Fibroblast of skin of scalp (primary cell): ENCODE data around the gene GREB1.

Experiments
- DNase-seq: peaks from one replicate; pipeline ENCODE4 v3.0.0-alpha.2; 2013

The GREB1 gene

GRCh38 chr2:11580697-11581096, 46.9 kb downstream of the GREB1 start:
- DNase-seq, result no peak

- DNase-seq, result no peak
These were observed 47.4 kb downstream of the GREB1 start for GRCh38 chr2:11581124-11581796.

GRCh38 chr2:11581797-11582611, 48.2 kb downstream of the GREB1 start:
- no peak for DNase-seq

- no peak for DNase-seq
These were observed 48.7 kb downstream of the GREB1 start for GRCh38 chr2:11582612-11582861.

- peak; percentile 79 for DNase-seq
These were observed 49.3 kb downstream of the GREB1 start for GRCh38 chr2:11582862-11583752.

DNA sequence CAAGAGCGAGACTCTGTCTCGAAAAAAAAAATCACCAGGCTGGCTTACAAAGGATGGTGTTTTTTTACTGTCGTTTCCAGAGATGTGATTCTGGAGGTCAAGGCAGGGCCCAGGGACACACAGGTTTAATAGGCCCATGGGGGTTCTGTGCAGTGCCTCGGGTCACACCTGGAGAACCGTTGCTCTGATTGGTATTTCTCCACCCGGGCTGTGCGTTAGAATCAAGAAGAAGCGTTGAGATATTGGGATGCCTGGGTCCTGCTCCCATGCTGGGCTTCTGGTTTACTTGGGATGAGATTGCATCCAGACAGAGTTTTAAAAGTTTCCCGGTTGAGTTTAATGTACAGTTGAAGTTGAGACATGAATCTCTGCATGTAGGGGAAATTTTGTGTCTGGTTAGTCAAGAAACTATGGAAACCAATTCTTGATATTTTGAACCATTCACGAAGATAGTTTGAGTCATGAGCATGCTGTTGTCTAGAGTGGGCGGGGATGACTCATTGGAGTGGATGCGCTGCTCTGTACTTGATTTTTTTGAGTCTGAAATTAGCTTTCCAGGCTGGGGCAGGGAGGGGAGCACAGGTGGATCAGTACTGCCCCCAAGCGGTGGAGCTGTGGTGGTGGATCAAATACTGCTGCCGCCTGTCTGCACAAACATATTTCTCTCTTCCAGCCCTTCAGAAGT, 50.1 kb downstream of the GREB1 start:
- DNase-seq, result peak; percentile 97

DNA sequence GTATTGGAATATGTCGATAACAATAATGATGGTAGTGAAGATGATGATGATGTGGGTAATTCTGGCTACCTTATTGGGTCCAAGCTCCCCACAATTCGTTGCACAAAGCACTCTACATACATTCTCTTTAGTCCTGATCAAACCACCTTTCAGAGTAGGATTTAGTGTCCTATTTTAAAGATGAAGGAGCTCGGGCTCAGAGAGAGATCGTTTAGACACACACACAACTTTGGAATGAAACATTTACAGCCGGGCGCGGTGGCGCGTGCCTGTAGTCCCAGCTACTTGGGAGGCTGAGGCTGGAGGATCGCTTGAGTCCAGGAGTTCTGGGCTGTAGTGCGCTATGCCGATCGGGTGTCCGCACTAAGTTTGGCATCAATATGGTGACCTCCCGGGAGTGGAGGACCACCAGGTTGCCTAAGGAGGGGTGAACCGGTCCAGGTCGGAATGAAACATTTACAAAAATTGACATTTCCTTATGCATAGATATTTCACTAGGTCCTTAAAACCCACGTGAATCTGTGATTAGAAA, 50.7 kb downstream of the GREB1 start:
- no peak for DNase-seq

- DNase-seq, result no peak
These were observed 51.2 kb downstream of the GREB1 start for GRCh38 chr2:11585071-11585470.

GRCh38 chr2:11588228-11589110, 54.6 kb downstream of the GREB1 start:
- DNase-seq, result no peak

GRCh38 chr2:11589316-11589940, 55.6 kb downstream of the GREB1 start:
- DNase-seq, result no peak

DNA sequence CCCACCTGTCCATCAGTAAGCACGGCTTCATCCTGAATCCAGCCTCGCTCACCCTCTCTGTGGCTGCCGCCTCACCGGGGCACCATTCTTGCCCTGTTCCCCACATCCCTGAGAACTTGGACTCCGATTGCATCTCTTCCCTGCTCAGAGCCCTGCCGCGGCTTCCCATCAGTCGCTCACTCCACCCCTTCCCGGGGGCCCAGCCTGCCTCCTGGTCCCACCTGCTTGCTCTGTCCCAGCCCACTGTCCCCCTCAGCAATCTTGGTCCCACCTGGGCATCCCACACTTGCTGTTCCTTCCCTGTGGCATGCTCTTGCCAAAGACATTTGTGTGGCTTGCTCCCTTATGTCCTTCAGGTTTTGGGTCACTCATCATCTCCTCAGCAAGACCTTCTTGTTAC, 56.3 kb downstream of the GREB1 start:
- DNase-seq, result no peak

- DNase-seq, result no peak
These were observed 57.2 kb downstream of the GREB1 start for GRCh38 chr2:11591091-11591490.

GRCh38 chr2:11592671-11593574, 59.1 kb downstream of the GREB1 start:
- no peak for DNase-seq

DNA sequence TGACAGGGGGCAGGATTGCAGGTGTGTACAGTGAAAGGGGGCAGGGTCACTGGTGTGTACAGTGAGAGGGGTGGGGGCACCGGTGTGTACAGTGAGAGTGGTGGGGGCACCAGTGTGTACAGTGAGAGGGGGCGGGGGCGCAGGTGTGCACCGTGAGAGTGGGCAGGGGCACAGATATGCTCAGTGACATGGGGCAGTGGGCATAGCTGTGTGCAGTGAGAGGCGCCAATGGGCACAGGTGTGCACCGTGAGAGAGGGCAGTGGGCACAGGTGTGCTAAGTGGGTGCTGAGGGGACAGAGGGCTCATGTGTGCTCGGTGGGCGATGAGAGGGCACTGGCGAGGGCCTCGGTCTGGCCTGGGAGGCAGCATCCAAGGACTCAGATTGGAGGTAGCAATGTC, 63.0 kb downstream of the GREB1 start:
- DNase-seq, result no peak

GRCh38 chr2:11597538-11598225, 63.8 kb downstream of the GREB1 start:
- DNase-seq, result no peak

- DNase-seq, result no peak
These were observed 64.4 kb downstream of the GREB1 start for GRCh38 chr2:11598228-11598731.

DNA sequence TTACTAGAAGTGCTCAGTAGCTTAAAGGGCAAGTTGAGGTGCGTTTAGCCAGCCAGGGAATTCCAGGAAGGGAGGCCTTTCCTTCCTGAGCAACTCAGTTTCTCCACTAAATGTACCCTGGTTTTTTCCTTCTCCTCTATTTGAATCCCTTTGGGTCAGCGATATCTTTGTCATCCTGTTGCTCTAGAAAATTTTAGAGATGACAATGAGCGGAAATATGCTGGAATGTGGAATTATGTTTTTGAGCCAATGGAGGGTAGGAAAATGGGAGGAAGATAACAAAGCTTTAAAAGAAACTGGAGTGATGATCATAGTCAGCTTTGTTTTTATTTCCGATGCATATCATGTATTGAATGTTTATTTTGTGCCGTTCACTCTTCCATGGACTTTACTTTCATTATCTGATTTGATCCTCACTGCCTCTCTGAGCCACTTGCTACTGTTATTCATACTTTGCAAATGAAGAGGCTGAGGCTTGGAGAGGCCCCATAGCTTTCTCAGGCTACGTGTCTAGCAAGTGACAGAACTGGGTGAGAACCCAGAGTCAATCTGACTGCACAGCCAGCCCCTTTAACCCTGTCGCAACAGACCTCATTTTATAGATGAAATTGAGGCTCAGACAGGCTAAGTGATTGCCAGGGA, 68.8 kb downstream of the GREB1 start:
- peak; percentile 5 for DNase-seq

DNA sequence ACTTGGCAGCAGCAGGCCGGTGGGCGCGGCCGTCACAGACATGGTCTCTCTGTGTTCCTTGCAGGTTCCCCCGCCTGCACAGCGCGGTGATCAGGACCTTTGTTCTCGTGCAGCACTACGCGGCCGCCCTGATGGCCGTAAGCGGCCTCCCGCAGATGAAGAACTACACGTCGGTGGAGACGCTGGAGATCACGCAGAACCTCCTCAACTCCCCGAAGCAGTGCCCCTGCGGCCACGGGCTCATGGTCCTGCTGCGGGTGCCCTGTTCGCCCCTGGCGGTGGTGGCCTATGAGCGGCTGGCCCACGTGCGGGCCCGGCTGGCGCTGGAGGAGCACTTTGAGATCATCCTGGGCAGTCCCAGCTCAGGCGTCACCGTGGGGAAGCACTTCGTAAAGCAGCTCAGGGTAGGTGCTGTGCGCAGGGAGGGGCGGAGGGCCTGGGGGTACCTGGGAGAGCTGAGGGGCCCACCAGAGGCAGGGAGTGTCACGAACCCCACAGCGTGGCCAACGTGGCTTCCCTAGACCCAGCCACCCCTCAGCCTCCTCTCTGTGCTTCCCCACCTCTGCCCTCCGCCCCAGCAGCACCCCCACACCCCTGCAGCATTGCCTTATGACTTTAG, 76.9 kb downstream of the GREB1 start:
- DNase-seq, result no peak
